ENCODE data around the gene C2orf81.

The C2orf81 gene

DNA sequence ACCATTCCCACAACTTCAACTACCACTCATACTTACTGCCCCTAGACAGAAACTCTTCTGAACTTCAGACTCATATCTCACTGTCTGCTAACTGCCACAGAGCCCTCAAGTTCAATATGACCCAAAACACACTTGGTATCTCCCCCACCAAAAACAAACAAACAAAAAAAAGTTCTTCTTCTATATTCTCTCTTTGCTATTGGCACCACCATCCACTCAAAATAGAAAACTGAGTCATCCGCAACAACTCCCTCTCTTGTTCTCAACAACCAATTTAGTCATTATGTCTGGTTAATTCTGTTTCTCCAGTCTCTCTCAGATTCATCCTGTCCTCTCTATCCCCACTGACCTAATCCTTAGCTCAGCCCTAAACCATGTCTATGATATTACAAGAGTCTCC lies 34.1 kb downstream of the C2orf81 start:
- no peak for DNase-seq

DNA sequence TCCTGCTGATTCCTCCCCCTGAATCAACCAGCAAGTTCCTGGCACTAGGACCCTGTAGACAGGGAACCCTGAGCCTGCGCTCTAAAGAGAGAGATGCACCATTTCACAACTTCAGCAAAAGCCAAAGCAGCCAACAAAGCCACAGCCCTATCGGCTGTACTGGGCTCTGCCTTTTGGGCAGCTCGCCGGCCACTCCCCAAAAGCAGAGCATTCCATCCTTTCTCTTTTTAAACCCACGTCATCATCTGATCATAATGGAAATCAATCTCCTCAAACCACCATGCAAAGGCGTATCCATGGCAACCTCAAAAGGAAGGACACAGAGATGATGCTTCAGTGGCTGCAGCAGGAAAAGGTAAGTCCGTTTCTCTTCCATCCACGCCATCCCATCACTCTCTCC lies 36.0 kb downstream of the C2orf81 start:
- DNase-seq, result no peak

DNA sequence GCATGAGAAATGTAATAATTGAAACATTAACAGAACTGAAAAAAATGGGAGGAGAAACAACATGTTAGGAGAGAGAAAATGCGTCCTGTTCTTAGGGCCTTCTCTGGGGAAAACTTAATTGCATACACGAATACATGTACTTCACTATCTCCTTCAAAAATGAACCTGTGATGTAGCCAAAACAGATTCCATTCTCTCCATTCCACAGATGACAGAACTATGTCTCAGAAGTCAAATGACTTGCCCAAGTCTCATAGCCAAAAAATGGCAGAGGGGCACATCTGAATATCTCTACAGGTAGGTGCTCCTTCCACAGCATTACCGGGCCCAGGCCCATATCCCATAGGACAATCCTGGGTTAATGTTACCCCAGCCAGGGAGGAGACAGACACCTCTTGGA lies 37.4 kb downstream of the C2orf81 start:
- no peak for DNase-seq

- no peak for DNase-seq
These were observed 38.2 kb downstream of the C2orf81 start for GRCh38 chr2:74383254-74383653.

DNA sequence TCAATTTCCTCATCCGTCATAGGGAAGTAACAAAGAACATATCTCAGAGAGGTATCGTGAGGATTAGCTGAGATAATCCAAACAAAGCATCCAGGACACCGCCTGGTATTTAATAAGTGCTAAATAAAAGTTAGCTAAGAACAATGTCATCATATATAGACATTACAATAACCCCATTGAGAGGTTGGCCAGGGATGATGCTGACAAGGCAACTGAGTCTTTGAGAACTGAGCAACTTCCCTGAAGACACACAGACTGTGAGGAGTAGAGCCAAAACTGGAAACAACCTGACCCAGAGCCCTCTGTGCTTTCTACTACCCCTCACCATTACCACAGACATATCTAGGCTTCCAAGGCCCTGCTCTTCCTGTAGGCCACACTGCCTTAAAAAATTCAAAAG lies 39.7 kb downstream of the C2orf81 start:
- DNase-seq, result no peak

- DNase-seq, result no peak
These were observed 41.3 kb downstream of the C2orf81 start, which contains the start of gene DCTN1 for GRCh38 chr2:74379851-74380789. Gene DCTN1 (minus strand): TSS chr2:74380311. CDS start chr2:74380037, 274 bp downstream.

DNA sequence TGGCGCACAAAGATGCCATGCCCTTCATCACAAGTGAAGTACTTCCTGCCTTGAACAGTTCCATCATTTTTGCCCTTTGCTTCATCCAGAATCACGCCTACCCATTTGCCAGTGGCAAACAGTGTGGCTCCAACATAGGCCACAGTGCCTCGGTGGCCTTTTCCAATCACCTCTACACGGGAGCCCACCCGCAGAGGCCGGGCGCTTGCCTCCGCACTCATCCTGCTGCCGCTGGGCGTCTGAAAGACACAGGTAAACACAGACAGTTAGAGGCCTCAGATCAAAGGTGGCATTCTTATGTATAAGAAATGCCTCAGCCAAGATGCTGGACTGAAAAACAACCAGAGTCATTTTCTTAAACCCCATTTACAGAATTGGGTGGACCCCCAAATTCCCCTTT lies 43.4 kb downstream of the C2orf81 start:
- DNase-seq, result no peak

DNA sequence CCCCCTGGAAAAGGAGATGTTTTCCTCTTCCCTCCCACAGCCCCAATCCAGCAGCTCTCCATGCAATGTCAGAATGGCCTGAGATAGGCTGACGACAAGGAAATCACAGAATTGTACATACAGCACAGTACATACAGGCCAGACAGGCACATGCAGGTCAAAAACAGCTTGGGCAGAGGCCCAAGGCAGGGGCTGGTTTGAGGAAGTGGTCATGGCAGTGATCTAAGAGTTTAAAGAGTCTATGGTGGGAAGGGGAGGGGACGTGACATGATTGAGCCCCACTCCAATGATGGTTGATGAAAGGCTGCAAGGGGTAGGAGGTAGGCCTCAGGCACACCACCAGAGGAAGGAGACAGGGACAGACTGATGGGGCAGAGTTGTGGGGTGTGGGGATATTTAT lies 45.6 kb downstream of the C2orf81 start:
- no peak for DNase-seq

DNA sequence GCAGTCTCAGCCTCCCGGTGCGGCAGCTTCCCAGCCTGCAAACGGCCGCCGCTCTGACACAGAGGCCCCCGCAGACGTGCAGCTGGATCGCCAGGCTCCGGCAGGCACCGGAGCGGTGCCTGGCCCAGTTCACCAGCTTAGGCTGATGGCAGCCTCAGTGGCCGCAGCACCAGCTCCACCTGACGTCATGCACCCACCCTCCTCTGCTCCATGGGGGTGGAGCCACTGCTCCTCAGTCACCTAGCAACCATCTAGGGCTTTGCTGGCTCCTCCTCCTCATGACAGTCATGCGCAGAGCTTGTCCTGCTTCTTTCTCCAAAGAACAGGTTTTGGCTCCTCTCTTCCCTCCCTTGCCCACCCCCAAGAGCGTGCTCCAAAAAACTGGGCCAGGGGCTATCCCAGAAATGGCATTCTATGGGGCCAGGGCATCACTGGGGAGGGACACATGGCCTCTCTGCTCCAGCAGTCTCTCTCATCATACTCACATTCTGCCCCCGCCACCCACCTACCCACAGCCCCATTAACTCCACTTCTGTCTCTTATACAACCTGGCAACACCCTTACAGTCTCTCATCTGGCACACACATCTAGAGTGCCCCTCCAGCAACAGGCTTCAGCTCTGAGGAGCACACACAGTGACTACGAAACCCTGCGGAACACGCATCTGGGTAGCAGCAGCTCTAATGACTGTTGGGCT lies 46.8 kb downstream of the C2orf81 start:
- DNase-seq, result no peak

- DNase-seq, result no peak
These were observed 47.4 kb downstream of the C2orf81 start for GRCh38 chr2:74373985-74374384.

- no peak for DNase-seq
These were observed 48.2 kb downstream of the C2orf81 start for GRCh38 chr2:74373221-74373676.

GRCh38 chr2:74372674-74373073 lies 48.7 kb downstream of the C2orf81 start:
- DNase-seq, result no peak

- no peak for DNase-seq
These were observed 50.0 kb downstream of the C2orf81 start for GRCh38 chr2:74371421-74371820.

DNA sequence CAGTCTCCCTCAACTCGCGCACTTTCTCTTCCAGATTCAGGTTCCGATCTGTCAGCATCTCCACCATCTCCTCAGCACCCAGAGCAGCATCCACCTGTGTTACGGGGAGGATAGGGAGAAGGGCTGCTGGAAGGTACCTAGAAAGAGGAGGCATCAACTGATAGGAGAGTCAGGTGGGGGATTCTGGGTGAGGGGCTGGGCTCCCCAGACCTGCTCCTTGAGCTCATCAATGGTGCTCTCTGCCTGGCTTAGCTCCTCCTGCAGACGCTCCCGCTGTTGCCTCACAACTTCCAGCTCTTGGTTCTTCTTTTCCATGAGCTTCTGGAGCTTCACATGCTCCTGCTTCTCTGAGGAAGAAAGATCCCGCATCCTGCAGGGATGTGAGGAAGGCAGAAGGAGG lies 51.4 kb downstream of the C2orf81 start:
- DNase-seq, result no peak

DNA sequence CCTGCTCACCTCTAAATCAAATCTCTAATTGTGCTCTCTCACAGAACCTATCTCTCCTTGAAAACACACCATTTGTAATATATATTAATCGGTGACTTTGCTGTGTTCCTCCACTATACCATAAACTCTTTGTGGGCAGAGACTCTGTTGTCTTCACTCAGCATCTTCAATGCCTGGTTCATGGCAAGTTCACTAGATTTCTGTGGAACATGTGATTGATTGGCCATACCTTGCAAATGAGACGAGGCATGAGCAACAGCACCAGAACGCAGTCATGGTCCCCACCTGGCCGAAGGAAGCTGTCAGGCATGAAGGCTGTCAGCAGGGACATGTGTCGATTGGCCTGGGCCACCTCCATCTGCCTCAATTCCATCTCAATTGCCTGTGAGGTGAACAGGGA lies 52.9 kb downstream of the C2orf81 start:
- no peak for DNase-seq

- DNase-seq, result no peak
These were observed 53.6 kb downstream of the C2orf81 start for GRCh38 chr2:74367789-74368188.

DNA sequence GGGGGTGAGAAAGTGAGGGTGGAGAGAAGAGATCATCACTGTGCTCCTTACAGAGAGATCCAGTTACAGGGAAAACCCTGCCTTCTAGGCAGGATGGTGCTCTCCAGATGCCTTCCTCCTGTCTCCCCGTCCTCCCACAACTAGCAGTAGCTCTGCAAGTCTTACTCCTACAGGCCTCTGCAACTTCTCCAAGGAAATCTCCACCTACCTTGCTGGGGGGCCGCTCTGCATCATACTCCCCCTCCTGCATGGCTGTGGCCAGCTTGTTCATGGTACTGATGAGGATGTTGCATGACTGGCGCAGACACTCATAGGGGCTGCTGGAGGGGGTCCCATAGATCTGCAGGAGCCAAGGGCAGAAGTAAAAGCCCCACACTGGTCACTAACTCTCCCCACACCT lies 55.4 kb downstream of the C2orf81 start:
- DNase-seq, result no peak

GRCh38 chr2:74364533-74365505 lies 56.6 kb downstream of the C2orf81 start:
- DNase-seq, result no peak

Data from GF-D8 (cell line).